Neural progenitor cell (in vitro differentiated cells): ENCODE measurements around the gene ATF4. TPM values are rescaled to one million over a fixed set of nuclear protein-coding genes. Genes with fewer than 3 reads are reported as not detected.

Experiments
- DNase-seq: peaks from one replicate; pipeline ENCODE4 v3.0.0-alpha.2; 2016; ENCODE audit warnings: low spot score
- H2AFZ ChIP-seq: fragments of 200-600 bp; sonication (generic); replicated peaks from 2 replicates; pipeline ENCODE4 v1.6.1; 2016; ENCODE audit warnings: antibody characterized with exemption
- H3F3A ChIP-seq: fragments of 200-600 bp; sonication (generic); 2 replicates; pipeline ENCODE4 v1.6.1; 2016; ENCODE audit warnings: antibody characterized with exemption, low read depth
- H3K27ac ChIP-seq: fragments of 200-600 bp; sonication (generic); 2 replicates; pipeline ENCODE4 v1.5.1; 2016; ENCODE audit warnings: mild to moderate bottlenecking
- H3K27me3 ChIP-seq: fragments of 200-600 bp; sonication (generic); 2 replicates; pipeline ENCODE4 v1.6.1; 2016; ENCODE audit warnings: mild to moderate bottlenecking, moderate library complexity
- H3K36me3 ChIP-seq: fragments of 200-600 bp; sonication (generic); 2 replicates; pipeline ENCODE4 v1.5.1; 2016
- H3K4me1 ChIP-seq: fragments of 200-600 bp; sonication (generic); 2 replicates; pipeline ENCODE4 v1.6.1; 2016; ENCODE audit warnings: mixed run types
- H3K4me2 ChIP-seq: fragments of 200-600 bp; sonication (generic); 2 replicates; pipeline ENCODE4 v1.6.1; 2016
- H3K4me3 ChIP-seq: fragments of 200-600 bp; sonication (generic); 2 replicates; pipeline ENCODE4 v1.5.1; 2016
- H3K79me2 ChIP-seq: fragments of 200-600 bp; sonication (generic); 2 replicates; pipeline ENCODE4 v1.6.1; 2016; ENCODE audit warnings: low read depth
- H3K9ac ChIP-seq: fragments of 200-600 bp; sonication (generic); 2 replicates; pipeline ENCODE4 v1.6.1; 2016
- H3K9me3 ChIP-seq: fragments of 200-600 bp; sonication (generic); 2 replicates; pipeline ENCODE4 v1.5.1; 2016; ENCODE audit warnings: low read depth
- H4K20me1 ChIP-seq: fragments of 200-600 bp; sonication (generic); 2 replicates; pipeline ENCODE4 v1.6.1; 2016; ENCODE audit warnings: low read depth
- H3K27ac Mint-ChIP-seq: 3 replicates; pipeline ENCODE4 v1.8.0; 2021; ENCODE audit warnings: mixed read lengths
- H3K27me3 Mint-ChIP-seq: 2 replicates; pipeline ENCODE4 v1.8.0; 2022; ENCODE audit warnings: low read depth, mild to moderate bottlenecking, inconsistent platforms, moderate library complexity, mixed read lengths; ENCODE audit not compliant: insufficient read depth
- H3K36me3 Mint-ChIP-seq: 3 replicates; pipeline ENCODE4 v1.8.0; 2021; ENCODE audit warnings: mixed read lengths
- H3K4me1 Mint-ChIP-seq: 3 replicates; pipeline ENCODE4 v1.8.0; 2021; ENCODE audit warnings: mixed read lengths
- H3K4me3 Mint-ChIP-seq: 3 replicates; pipeline ENCODE4 v1.8.0; 2021; ENCODE audit warnings: mild to moderate bottlenecking, moderate library complexity, mixed read lengths
- H3K9me3 Mint-ChIP-seq: 3 replicates; pipeline ENCODE4 v1.8.0; 2020; ENCODE audit warnings: mixed read lengths
- EZH2 ChIP-seq: fragments of 200-600 bp; sonication (generic); IDR thresholded peaks from 2 replicates; pipeline ENCODE4 v1.6.1; 2017; ENCODE audit warnings: antibody characterized with exemption, mild to moderate bottlenecking, moderate library complexity
- EZH2phosphoT487 ChIP-seq: fragments of 200-600 bp; sonication (generic); IDR thresholded peaks from 2 replicates; pipeline ENCODE4 v1.6.1; 2017; ENCODE audit warnings: antibody characterized with exemption
- total RNA-seq: library from RNA; depleted of rRNA; stranded (reverse); fragments of >200 nt; gene quantifications from 2 replicates; pipeline ENCODE4 v1.2.3, GENCODE V29; 2015; ENCODE audit warnings: low replicate concordance
- TF ChIP-seq, protein P1 (sequence below): fragments of 200-600 bp; sonication (generic); IDR thresholded peaks from 2 replicates; pipeline ENCODE4 v1.5.1; 2017; ENCODE audit warnings: antibody characterized with exemption, mild to moderate bottlenecking

Gene ATF4
- total RNA-seq, 1 donor from 2014 or later: 189 TPM

- no peak overlapping the region for H3K27ac ChIP-seq
- peak; percentile 95 for DNase-seq
- Mint-ChIP-seq H3K27ac (no peak overlapping the region), H3K4me1 (peaks cover 59% of the 10 kb centered on the region), H3K9me3 (no peaks in the 10 kb centered on the region), H3K4me3 (peak overlapping the region; percentile 60), H3K36me3 (peaks cover 5% of the 10 kb centered on the region), H3K27me3 (peaks cover 2% of the 10 kb centered on the region)
- H3K4me2 ChIP-seq: peak overlapping the region; percentile 49
- TF ChIP-seq EZH2: peak; percentile 33
- TF ChIP-seq, protein P1, sequence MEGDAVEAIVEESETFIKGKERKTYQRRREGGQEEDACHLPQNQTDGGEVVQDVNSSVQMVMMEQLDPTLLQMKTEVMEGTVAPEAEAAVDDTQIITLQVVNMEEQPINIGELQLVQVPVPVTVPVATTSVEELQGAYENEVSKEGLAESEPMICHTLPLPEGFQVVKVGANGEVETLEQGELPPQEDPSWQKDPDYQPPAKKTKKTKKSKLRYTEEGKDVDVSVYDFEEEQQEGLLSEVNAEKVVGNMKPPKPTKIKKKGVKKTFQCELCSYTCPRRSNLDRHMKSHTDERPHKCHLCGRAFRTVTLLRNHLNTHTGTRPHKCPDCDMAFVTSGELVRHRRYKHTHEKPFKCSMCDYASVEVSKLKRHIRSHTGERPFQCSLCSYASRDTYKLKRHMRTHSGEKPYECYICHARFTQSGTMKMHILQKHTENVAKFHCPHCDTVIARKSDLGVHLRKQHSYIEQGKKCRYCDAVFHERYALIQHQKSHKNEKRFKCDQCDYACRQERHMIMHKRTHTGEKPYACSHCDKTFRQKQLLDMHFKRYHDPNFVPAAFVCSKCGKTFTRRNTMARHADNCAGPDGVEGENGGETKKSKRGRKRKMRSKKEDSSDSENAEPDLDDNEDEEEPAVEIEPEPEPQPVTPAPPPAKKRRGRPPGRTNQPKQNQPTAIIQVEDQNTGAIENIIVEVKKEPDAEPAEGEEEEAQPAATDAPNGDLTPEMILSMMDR: peak; percentile 93
- no peak for TF ChIP-seq EZH2phosphoT487
- H2AFZ ChIP-seq: no peak overlapping the region
- no peaks in the 10 kb centered on the region for H3K36me3 ChIP-seq
- no peaks in the 10 kb centered on the region for H3K9me3 ChIP-seq
- H3K4me3 ChIP-seq: no peak overlapping the region
- peaks cover 72% of the 10 kb centered on the region for H4K20me1 ChIP-seq
- peaks cover 38% of the 10 kb centered on the region for H3K79me2 ChIP-seq
- peaks cover 77% of the 10 kb centered on the region for H3F3A ChIP-seq
- H3K4me1 ChIP-seq: peaks cover 10% of the 10 kb centered on the region
- H3K9ac ChIP-seq: no peak overlapping the region
- no peaks in the 10 kb centered on the region for H3K27me3 ChIP-seq
Measured at GRCh38 chr22:39528681-39529486, 8.5 kb downstream of the ATF4 start.

- Histone ChIP-seq H3K36me3 (no peaks in the 10 kb centered on the region), H3K4me3 (no peak overlapping the region), H3K4me1 (peaks cover 14% of the 10 kb centered on the region), H2AFZ (no peak overlapping the region), H3F3A (peaks cover 77% of the 10 kb centered on the region), H3K9ac (no peak overlapping the region), H3K9me3 (no peaks in the 10 kb centered on the region), H3K27ac (no peak overlapping the region), H4K20me1 (peaks cover 66% of the 10 kb centered on the region), H3K4me2 (peak overlapping the region; percentile 49), H3K79me2 (peaks cover 32% of the 10 kb centered on the region), H3K27me3 (no peaks in the 10 kb centered on the region)
- Mint-ChIP-seq H3K27me3 (peaks cover 2% of the 10 kb centered on the region), H3K4me1 (peaks cover 64% of the 10 kb centered on the region), H3K27ac (no peak overlapping the region), H3K9me3 (no peaks in the 10 kb centered on the region), H3K36me3 (peaks cover 5% of the 10 kb centered on the region), H3K4me3 (peak overlapping the region; percentile 30)
- no peak for TF ChIP-seq EZH2
- no peak for TF ChIP-seq EZH2phosphoT487
- TF ChIP-seq, protein P1: no peak
- no peak for DNase-seq
Measured at GRCh38 chr22:39529487-39529851, 9.1 kb downstream of the ATF4 start.

DNA sequence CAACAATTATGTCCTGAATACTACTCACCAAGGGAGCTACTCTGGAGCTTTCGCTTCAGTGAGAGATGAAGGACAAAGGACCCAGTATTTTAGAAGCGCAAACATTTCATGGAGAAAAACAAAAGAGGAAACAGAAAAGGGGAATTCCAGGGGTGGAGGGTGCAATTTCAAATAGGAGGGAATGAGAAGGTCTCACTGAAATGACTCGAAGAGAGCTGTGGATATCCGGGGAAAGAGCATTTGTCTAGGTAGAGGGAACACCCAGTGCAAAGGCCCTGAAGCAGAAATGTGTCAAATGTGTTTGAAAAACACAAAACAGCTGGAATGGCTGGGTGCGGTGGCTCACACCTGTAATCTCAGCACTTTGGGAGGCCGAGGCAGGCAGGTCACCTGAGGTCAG lies 9.8 kb downstream of the ATF4 start:
- H3K4me1 ChIP-seq: peaks cover 19% of the 10 kb centered on the region
- Mint-ChIP-seq H3K4me1 (peaks cover 59% of the 10 kb centered on the region), H3K27me3 (peaks cover 2% of the 10 kb centered on the region), H3K9me3 (no peaks in the 10 kb centered on the region), H3K4me3 (peak overlapping the region; percentile 24), H3K27ac (no peak overlapping the region), H3K36me3 (no peaks in the 10 kb centered on the region)
- H3K27ac ChIP-seq: no peak overlapping the region
- TF ChIP-seq EZH2phosphoT487 (no peak), EZH2 (no peak)
- TF ChIP-seq, protein P1: no peak
- no peaks in the 10 kb centered on the region for H3K27me3 ChIP-seq
- H3K9ac ChIP-seq: no peak overlapping the region
- no peaks in the 10 kb centered on the region for H3K36me3 ChIP-seq
- no peak overlapping the region for H3K4me2 ChIP-seq
- no peak for DNase-seq
- H3K9me3 ChIP-seq: no peaks in the 10 kb centered on the region
- no peak overlapping the region for H3K4me3 ChIP-seq
- H3F3A ChIP-seq: peaks cover 72% of the 10 kb centered on the region
- H2AFZ ChIP-seq: no peak overlapping the region
- peaks cover 59% of the 10 kb centered on the region for H4K20me1 ChIP-seq
- peaks cover 30% of the 10 kb centered on the region for H3K79me2 ChIP-seq
